Measurements from ENCODE around the gene KANTR.

DNA sequence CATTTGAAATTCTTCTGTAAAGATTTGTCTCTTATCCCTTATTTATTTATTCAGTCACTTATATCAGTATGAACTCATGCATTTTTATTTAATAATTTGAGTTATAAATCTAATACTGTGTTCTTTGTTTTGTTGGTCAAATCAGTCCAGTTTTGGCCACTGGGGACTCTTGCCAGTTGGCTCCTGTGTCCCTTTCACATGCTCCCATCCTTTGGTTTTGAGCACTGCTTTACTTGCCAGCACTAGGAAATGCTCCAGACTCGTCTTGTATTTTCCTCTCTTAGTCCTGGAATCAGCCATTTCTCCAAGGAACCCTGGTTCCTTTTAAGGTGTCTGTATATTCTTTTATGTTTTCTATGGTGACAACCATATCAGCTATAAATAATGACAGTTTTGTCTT, 28.1 kb downstream of the KANTR start:
- TF ChIP-seq, protein P1, sequence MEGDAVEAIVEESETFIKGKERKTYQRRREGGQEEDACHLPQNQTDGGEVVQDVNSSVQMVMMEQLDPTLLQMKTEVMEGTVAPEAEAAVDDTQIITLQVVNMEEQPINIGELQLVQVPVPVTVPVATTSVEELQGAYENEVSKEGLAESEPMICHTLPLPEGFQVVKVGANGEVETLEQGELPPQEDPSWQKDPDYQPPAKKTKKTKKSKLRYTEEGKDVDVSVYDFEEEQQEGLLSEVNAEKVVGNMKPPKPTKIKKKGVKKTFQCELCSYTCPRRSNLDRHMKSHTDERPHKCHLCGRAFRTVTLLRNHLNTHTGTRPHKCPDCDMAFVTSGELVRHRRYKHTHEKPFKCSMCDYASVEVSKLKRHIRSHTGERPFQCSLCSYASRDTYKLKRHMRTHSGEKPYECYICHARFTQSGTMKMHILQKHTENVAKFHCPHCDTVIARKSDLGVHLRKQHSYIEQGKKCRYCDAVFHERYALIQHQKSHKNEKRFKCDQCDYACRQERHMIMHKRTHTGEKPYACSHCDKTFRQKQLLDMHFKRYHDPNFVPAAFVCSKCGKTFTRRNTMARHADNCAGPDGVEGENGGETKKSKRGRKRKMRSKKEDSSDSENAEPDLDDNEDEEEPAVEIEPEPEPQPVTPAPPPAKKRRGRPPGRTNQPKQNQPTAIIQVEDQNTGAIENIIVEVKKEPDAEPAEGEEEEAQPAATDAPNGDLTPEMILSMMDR (IDR thresholded peaks at IDR 0.05): no peak
- no peak for TF ChIP-seq ZFX (IDR thresholded peaks at IDR 0.05; ENCODE audit: borderline replicate concordance)
